ENCODE measurements around the gene TPP2.

Gene TPP2

DNA sequence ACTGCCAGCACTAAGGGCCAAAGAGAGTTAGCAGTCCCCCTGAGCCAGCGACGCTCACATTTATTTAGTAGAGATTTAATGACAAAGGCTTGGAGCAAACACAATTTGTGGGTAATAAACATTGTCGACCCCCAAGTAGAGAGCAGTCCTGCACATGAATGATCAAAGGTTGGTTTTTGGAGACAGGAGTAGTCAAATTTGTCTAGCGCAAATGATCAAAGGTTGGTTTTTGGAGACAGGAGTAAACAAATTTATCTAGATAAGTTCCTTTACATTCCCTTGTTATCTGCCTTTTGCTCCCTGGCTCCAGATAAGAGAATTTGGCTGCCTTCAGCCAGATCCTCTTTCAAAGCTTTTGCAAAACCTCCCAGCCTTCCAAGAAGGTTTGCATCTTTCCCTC is 71.1 kb downstream of the TPP2 start:
- Histone ChIP-seq H3K27me3 (ENCODE audit: control insufficient read depth in 1 of 2, insufficient read depth in 1 of 2, low read length in 2 of 2) (no peaks in the 10 kb centered on the region), H3K14ac (ENCODE audit: low read length in 2 of 2) (no peak overlapping the region), H2BK12ac (ENCODE audit: low read length in 2 of 2) (no peak overlapping the region), H4K8ac (ENCODE audit: low read length) (no peak overlapping the region), H3K4me3 (ENCODE audit: insufficient read depth in 1 of 2, low read depth in 1 of 2, low read length in 2 of 2) (no peak overlapping the region), H3K4me1 (ENCODE audit: control insufficient read depth, insufficient read depth, low read depth, low read length) (no peaks in the 10 kb centered on the region), H3K4ac (ENCODE audit: low read depth in 1 of 2, low read length in 2 of 2) (no peak overlapping the region), H2BK15ac (ENCODE audit: low read depth, poor library complexity, severe bottlenecking) (no peak overlapping the region), H3K36me3 (ENCODE audit: control insufficient read depth in 1 of 2, insufficient read depth in 2 of 2, low read depth in 1 of 2, low read length in 2 of 2) (peaks cover 23 to 97% of the 10 kb centered on the region in 2 experiments), H3K9me3 (ENCODE audit: control insufficient read depth, low read length) (peaks cover 13% of the 10 kb centered on the region), H2BK5ac (ENCODE audit: low read depth, low read length, poor library complexity, severe bottlenecking) (no peak overlapping the region), H3K27ac (ENCODE audit: low read length, poor library complexity, severe bottlenecking) (no peak overlapping the region), H2AFZ (ENCODE audit: low read depth, low read length) (no peak overlapping the region), H3K4me2 (ENCODE audit: low read length, poor library complexity, severe bottlenecking) (no peak overlapping the region), H3K9ac (ENCODE audit: low read length) (no peak overlapping the region), H3K79me1 (replicated peaks; ENCODE audit: low read length, poor library complexity, severe bottlenecking) (peaks cover 11% of the 10 kb centered on the region), H4K91ac (ENCODE audit: low read length) (no peak overlapping the region), H3K23ac (ENCODE audit: low read length in 2 of 2) (no peak overlapping the region), H3K18ac (ENCODE audit: low read depth in 1 of 2, low read length in 2 of 2) (no peak overlapping the region), H2AK5ac (ENCODE audit: low read length, severe bottlenecking) (no peak overlapping the region), H2BK120ac (ENCODE audit: low read depth, low read length) (no peak overlapping the region)
- no peak for DNase-seq
- 95% methylated on average over 4 of the region's 4 CpGs for WGBS

DNA sequence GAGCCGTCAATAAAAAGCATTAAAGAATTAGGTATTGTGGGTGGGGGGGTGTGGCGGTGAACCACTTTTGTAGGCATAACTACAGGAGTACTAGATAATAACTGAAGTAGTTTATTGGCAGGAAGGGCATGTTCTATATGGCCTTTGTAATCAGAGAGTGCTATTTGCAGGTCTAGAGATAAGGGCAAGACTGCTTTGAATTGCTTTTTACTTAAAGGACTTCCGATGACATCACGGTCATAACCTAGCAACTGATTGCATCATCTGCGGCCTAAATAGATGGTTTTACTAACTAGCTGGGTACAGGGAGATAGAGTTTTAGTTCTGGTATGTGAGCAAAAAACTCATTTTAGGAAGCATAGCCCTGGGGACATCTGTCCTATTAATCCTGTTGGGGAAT is 73.3 kb downstream of the TPP2 start:
- WGBS: 80% methylated on average over 5 of the region's 5 CpGs
- Histone ChIP-seq H3K79me1 (replicated peaks; ENCODE audit: low read length, poor library complexity, severe bottlenecking) (peaks cover 13% of the 10 kb centered on the region), H2BK12ac (ENCODE audit: low read length in 2 of 2) (no peak overlapping the region), H3K36me3 (ENCODE audit: control insufficient read depth in 1 of 2, insufficient read depth in 2 of 2, low read depth in 1 of 2, low read length in 2 of 2) (peaks cover 25 to 100% of the 10 kb centered on the region in 2 experiments), H3K18ac (ENCODE audit: low read depth in 1 of 2, low read length in 2 of 2) (no peak overlapping the region), H2BK5ac (ENCODE audit: low read depth, low read length, poor library complexity, severe bottlenecking) (no peak overlapping the region), H3K23ac (ENCODE audit: low read length in 2 of 2) (no peak overlapping the region), H3K27ac (ENCODE audit: low read length, poor library complexity, severe bottlenecking) (no peak overlapping the region), H2BK120ac (ENCODE audit: low read depth, low read length) (no peak overlapping the region), H3K9me3 (ENCODE audit: control insufficient read depth, low read length) (peaks cover 13% of the 10 kb centered on the region), H2AFZ (ENCODE audit: low read depth, low read length) (no peak overlapping the region), H4K8ac (ENCODE audit: low read length) (no peak overlapping the region), H4K91ac (ENCODE audit: low read length) (no peak overlapping the region), H3K9ac (ENCODE audit: low read length) (no peak overlapping the region), H3K4me3 (ENCODE audit: insufficient read depth in 1 of 2, low read depth in 1 of 2, low read length in 2 of 2) (no peak overlapping the region), H3K14ac (ENCODE audit: low read length in 2 of 2) (no peak overlapping the region), H3K4ac (ENCODE audit: low read depth in 1 of 2, low read length in 2 of 2) (no peak overlapping the region), H3K4me2 (ENCODE audit: low read length, poor library complexity, severe bottlenecking) (no peak overlapping the region), H3K27me3 (ENCODE audit: control insufficient read depth in 1 of 2, insufficient read depth in 1 of 2, low read length in 2 of 2) (no peaks in the 10 kb centered on the region), H3K4me1 (ENCODE audit: control insufficient read depth, insufficient read depth, low read depth, low read length) (no peaks in the 10 kb centered on the region), H2AK5ac (ENCODE audit: low read length, severe bottlenecking) (no peak overlapping the region), H2BK15ac (ENCODE audit: low read depth, poor library complexity, severe bottlenecking) (no peak overlapping the region)
- no peak for DNase-seq

DNA sequence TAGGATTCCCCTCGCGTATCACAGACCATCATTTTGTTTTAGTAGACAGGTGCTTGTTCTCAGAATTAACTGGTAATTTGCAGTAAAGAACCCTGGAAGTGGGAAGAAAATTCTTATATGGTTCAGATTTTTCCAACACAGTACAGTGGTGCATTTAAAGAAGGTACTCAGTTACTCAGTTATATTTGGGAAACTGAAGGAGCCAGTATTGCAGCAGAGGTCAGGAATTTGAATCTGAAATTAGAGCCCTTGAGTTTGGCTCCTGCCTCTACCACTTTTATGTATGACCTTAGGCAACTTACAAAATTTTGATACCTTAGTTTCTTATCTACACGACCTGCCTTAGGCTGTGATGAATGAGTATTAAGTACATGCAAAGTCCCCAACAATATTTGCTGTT is 78.3 kb downstream of the TPP2 start:
- Histone ChIP-seq H3K27ac (ENCODE audit: low read length, poor library complexity, severe bottlenecking) (no peak overlapping the region), H4K91ac (ENCODE audit: low read length) (no peak overlapping the region), H2AK5ac (ENCODE audit: low read length, severe bottlenecking) (no peak overlapping the region), H3K27me3 (ENCODE audit: control insufficient read depth in 1 of 2, insufficient read depth in 1 of 2, low read length in 2 of 2) (no peaks in the 10 kb centered on the region), H3K4me3 (ENCODE audit: insufficient read depth in 1 of 2, low read depth in 1 of 2, low read length in 2 of 2) (no peak overlapping the region), H4K8ac (ENCODE audit: low read length) (no peak overlapping the region), H3K4ac (ENCODE audit: low read depth in 1 of 2, low read length in 2 of 2) (no peak overlapping the region), H3K4me2 (ENCODE audit: low read length, poor library complexity, severe bottlenecking) (no peak overlapping the region), H2BK5ac (ENCODE audit: low read depth, low read length, poor library complexity, severe bottlenecking) (no peak overlapping the region), H3K9me3 (ENCODE audit: control insufficient read depth, low read length) (peaks cover 4% of the 10 kb centered on the region), H3K4me1 (ENCODE audit: control insufficient read depth, insufficient read depth, low read depth, low read length) (no peaks in the 10 kb centered on the region), H3K14ac (ENCODE audit: low read length in 2 of 2) (no peak overlapping the region), H3K18ac (ENCODE audit: low read depth in 1 of 2, low read length in 2 of 2) (no peak overlapping the region), H2BK15ac (ENCODE audit: low read depth, poor library complexity, severe bottlenecking) (no peak overlapping the region), H2AFZ (ENCODE audit: low read depth, low read length) (no peak overlapping the region), H2BK120ac (ENCODE audit: low read depth, low read length) (no peak overlapping the region), H3K79me1 (replicated peaks; ENCODE audit: low read length, poor library complexity, severe bottlenecking) (peaks cover 4% of the 10 kb centered on the region), H3K36me3 (ENCODE audit: control insufficient read depth in 1 of 2, insufficient read depth in 2 of 2, low read depth in 1 of 2, low read length in 2 of 2) (peaks cover 17 to 100% of the 10 kb centered on the region in 2 experiments), H3K23ac (ENCODE audit: low read length in 2 of 2) (no peak overlapping the region), H3K9ac (ENCODE audit: low read length) (no peak overlapping the region), H2BK12ac (ENCODE audit: low read length in 2 of 2) (no peak overlapping the region)
- no peak for DNase-seq
- 100% methylated on average over 2 of the region's 3 CpGs for WGBS

DNA sequence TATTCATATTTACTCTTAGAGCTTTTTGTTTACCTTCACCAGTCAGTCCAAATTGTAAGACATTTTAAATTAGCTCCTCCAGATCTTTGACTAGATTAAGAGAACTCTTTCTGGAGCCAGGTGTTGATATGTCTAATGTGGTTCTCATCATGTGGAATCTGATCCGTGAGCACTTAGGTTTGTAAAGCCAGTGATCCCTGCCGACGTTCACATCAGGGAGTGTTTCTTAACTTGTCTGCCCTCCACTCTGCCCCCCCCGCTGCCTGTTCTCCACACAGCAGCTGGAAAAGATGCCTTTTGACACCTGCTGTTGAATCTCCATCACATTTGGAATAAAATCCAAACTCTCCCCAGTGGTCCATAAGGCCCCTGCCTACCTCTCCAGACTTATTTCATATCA is 80.3 kb downstream of the TPP2 start:
- peaks cover 2% of the 10 kb centered on the region for H3K79me1 ChIP-seq (replicated peaks; ENCODE audit: low read length, poor library complexity, severe bottlenecking)
- H3K27me3 ChIP-seq (ENCODE audit: control insufficient read depth in 1 of 2, insufficient read depth in 1 of 2, low read length in 2 of 2): no peaks in the 10 kb centered on the region
- no peak overlapping the region for H3K9ac ChIP-seq (ENCODE audit: low read length)
- no peak overlapping the region for H4K91ac ChIP-seq (ENCODE audit: low read length)
- H3K23ac ChIP-seq (ENCODE audit: low read length in 2 of 2): no peak overlapping the region
- no peak overlapping the region for H3K14ac ChIP-seq (ENCODE audit: low read length in 2 of 2)
- no peaks in the 10 kb centered on the region for H3K4me1 ChIP-seq (ENCODE audit: control insufficient read depth, insufficient read depth, low read depth, low read length)
- H3K4me3 ChIP-seq (ENCODE audit: insufficient read depth in 1 of 2, low read depth in 1 of 2, low read length in 2 of 2): no peak overlapping the region
- no peak overlapping the region for H4K8ac ChIP-seq (ENCODE audit: low read length)
- no peak overlapping the region for H2AFZ ChIP-seq (ENCODE audit: low read depth, low read length)
- H2BK15ac ChIP-seq (ENCODE audit: low read depth, poor library complexity, severe bottlenecking): no peak overlapping the region
- H3K27ac ChIP-seq (ENCODE audit: low read length, poor library complexity, severe bottlenecking): no peak overlapping the region
- WGBS: 96% methylated on average over 4 of the region's 4 CpGs
- H3K9me3 ChIP-seq (ENCODE audit: control insufficient read depth, low read length): peaks cover 8% of the 10 kb centered on the region
- no peak overlapping the region for H3K4me2 ChIP-seq (ENCODE audit: low read length, poor library complexity, severe bottlenecking)
- no peak overlapping the region for H2BK5ac ChIP-seq (ENCODE audit: low read depth, low read length, poor library complexity, severe bottlenecking)
- no peak for DNase-seq
- H3K36me3 ChIP-seq (ENCODE audit: control insufficient read depth in 1 of 2, insufficient read depth in 2 of 2, low read depth in 1 of 2, low read length in 2 of 2): peaks cover 10 to 83% of the 10 kb centered on the region in 2 experiments
- no peak overlapping the region for H2BK12ac ChIP-seq (ENCODE audit: low read length in 2 of 2)
- H3K4ac ChIP-seq (ENCODE audit: low read depth in 1 of 2, low read length in 2 of 2): no peak overlapping the region
- H3K18ac ChIP-seq (ENCODE audit: low read depth in 1 of 2, low read length in 2 of 2): no peak overlapping the region
- no peak overlapping the region for H2AK5ac ChIP-seq (ENCODE audit: low read length, severe bottlenecking)
- no peak overlapping the region for H2BK120ac ChIP-seq (ENCODE audit: low read depth, low read length)
